BJ (cell line): ENCODE results near the gene PGS1. TPM values are rescaled to one million over a fixed set of nuclear protein-coding genes. Genes with fewer than 3 reads are reported as not detected.

ENCODE experiments used
- CTCF ChIA-PET: fragments of 350-600 bp; formaldehyde crosslinking; extraction: SDS; loops from one replicate; lab custom pipeline; 2021; ENCODE audit warnings: antibody characterized with exemption, inconsistent platforms; lab: Yijun Ruan, JAX
- POLR2A ChIA-PET: fragments of 300-600 bp; sonication (Branson Sonifier 250); formaldehyde crosslinking; extraction: SDS; loops from one replicate; lab custom pipeline; 2021; ENCODE audit warnings: antibody characterized with exemption; lab: Charles Lee
- DNase-seq: peaks from one replicate; pipeline ENCODE4 v3.0.0-alpha.2; 2011; ENCODE audit warnings: low read depth
- H3K27me3 ChIP-seq: 2 replicates; pipeline ENCODE4 v1.6.0; 2011; ENCODE audit warnings: low read length; ENCODE audit not compliant: control insufficient read depth, insufficient read depth
- H3K36me3 ChIP-seq: 2 replicates; pipeline ENCODE4 v1.5.1; 2011; ENCODE audit warnings: low read length; ENCODE audit not compliant: control insufficient read depth, insufficient read depth
- H3K4me3 ChIP-seq: 2 replicates; pipeline ENCODE4 v1.5.1; 2011; ENCODE audit warnings: low read depth, mild to moderate bottlenecking, control low read depth, low read length
- polyA plus RNA-seq: library from polyadenylated mRNA; depleted of rRNA; stranded (reverse); fragments of >200 nt; gene quantifications from 2 replicates; pipeline ENCODE4 v1.2.3, GENCODE V29; 2011
- TF ChIP-seq, protein P1 (sequence below): IDR thresholded peaks from 2 replicates; pipeline ENCODE4 v1.5.1; 2011; ENCODE audit warnings: low read depth, mild to moderate bottlenecking, control low read depth, inconsistent platforms, low read length, moderate library complexity; ENCODE audit not compliant: insufficient read depth

PGS1 gene
- polyA plus RNA-seq, 1 experiment = 37.7 TPM

GRCh38 chr17:78374189-78374588 is 4.3 kb upstream of the PGS1 start:
- H3K27me3 ChIP-seq = no peaks in the 10 kb centered on the region
- TF ChIP-seq, protein P1, sequence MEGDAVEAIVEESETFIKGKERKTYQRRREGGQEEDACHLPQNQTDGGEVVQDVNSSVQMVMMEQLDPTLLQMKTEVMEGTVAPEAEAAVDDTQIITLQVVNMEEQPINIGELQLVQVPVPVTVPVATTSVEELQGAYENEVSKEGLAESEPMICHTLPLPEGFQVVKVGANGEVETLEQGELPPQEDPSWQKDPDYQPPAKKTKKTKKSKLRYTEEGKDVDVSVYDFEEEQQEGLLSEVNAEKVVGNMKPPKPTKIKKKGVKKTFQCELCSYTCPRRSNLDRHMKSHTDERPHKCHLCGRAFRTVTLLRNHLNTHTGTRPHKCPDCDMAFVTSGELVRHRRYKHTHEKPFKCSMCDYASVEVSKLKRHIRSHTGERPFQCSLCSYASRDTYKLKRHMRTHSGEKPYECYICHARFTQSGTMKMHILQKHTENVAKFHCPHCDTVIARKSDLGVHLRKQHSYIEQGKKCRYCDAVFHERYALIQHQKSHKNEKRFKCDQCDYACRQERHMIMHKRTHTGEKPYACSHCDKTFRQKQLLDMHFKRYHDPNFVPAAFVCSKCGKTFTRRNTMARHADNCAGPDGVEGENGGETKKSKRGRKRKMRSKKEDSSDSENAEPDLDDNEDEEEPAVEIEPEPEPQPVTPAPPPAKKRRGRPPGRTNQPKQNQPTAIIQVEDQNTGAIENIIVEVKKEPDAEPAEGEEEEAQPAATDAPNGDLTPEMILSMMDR = no peak
- ChIA-PET CTCF (interaction anchor here (0.6 to 8.3 kb wide), 5 partner anchors 13 to 418 kb away, joined by 3 to 57 read pairs (median 4); partner anchors contain the start of gene SOCS3), POLR2A (no interaction called here)
- DNase-seq = no peak
- H3K36me3 ChIP-seq = no peaks in the 10 kb centered on the region
- H3K4me3 ChIP-seq = no peak overlapping the region

- no peak overlapping the region for H3K4me3 ChIP-seq
- ChIA-PET POLR2A (no interaction called here), CTCF (interaction anchor here (0.6 to 8.3 kb wide), 6 partner anchors 13 to 417 kb away, joined by 3 to 57 read pairs (median 5); partner anchors contain the start of gene SOCS3)
- no peak for DNase-seq
- TF ChIP-seq, protein P1 = no peak
- H3K36me3 ChIP-seq = no peaks in the 10 kb centered on the region
- no peaks in the 10 kb centered on the region for H3K27me3 ChIP-seq
Measured at GRCh38 chr17:78374631-78375274, 3.7 kb upstream of the PGS1 start.

GRCh38 chr17:78375401-78376151 is 2.9 kb upstream of the PGS1 start:
- CTCF ChIA-PET = interaction anchor here (0.9 to 8.3 kb wide), 6 partner anchors 9 to 125 kb away, joined by 3 to 57 read pairs (median 5); partner anchors contain the start of gene SOCS3
- no peak for DNase-seq
- TF ChIP-seq, protein P1 = no peak
- H3K27me3 ChIP-seq = no peaks in the 10 kb centered on the region
- H3K36me3 ChIP-seq = no peaks in the 10 kb centered on the region
- POLR2A ChIA-PET = no interaction called here
- H3K4me3 ChIP-seq = no peak overlapping the region

DNA sequence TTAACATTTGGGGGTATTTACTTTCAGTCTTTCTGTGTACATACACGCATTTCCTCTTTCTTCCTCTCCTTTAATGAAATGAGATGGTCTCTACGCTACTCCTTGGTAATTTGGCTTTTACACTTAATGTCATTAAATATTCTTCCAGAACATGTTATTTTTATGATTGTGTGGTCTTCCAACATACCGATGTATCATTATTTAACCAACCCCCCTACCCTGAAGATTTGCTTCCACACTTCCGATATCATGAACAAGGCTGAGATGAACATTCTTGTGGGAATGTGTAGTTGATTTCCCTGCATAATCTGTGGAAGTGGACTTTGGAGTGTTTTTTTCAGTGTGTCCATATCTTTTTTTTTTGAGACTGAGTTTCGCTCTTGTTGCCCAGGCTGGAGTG is 2.3 kb upstream of the PGS1 start:
- no peak overlapping the region for H3K4me3 ChIP-seq

More for the DNA sequence above, 2.3 kb upstream of the PGS1 start:
- CTCF ChIA-PET = interaction anchor here (0.9 to 8.3 kb wide), 4 partner anchors 10 to 46 kb away, joined by 3 to 57 read pairs (median 5); partner anchors contain the start of gene SOCS3
- POLR2A ChIA-PET = no interaction called here
- H3K36me3 ChIP-seq = no peaks in the 10 kb centered on the region
- TF ChIP-seq, protein P1 = no peak
- no peak for DNase-seq
- no peaks in the 10 kb centered on the region for H3K27me3 ChIP-seq
